ENCODE measurements around the gene BCL2.
"Not testable (repeated sequence)": the region's sequence is repeated elsewhere in the genome, so short reads cannot be mapped to it uniquely, and the experiment has no call there.

Gene BCL2

DNA sequence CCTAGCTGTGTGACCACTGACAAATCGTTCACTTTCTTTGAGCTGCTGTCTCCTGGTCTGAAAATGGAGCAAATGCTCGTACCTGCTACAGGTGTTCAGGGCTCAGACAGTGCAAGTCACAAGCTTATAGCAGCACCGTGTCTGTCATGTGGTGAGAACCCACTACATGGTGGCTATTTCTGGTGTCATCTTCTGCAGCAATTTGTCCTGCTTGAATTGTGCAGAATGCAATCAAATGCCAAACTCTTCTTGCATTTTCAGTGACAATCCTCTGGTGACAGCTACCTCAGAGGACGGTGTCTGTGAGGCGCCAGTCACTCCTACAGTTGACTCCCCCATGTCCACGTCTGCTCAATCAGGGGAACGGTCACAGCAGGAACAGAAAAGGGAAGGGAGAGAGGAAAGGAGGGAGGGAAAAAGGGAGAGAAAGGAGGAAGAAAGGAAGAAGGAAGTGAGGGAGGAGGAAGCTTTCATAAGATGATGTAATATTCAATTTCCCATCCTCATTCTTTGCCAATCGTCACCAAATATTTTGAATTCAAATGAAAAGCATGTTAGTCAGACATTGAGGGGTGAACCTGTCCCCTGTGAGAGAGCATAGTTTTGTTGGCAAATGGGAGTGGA lies 122.2 kb downstream of the BCL2 start:
- DNase-seq, result no peak

DNA sequence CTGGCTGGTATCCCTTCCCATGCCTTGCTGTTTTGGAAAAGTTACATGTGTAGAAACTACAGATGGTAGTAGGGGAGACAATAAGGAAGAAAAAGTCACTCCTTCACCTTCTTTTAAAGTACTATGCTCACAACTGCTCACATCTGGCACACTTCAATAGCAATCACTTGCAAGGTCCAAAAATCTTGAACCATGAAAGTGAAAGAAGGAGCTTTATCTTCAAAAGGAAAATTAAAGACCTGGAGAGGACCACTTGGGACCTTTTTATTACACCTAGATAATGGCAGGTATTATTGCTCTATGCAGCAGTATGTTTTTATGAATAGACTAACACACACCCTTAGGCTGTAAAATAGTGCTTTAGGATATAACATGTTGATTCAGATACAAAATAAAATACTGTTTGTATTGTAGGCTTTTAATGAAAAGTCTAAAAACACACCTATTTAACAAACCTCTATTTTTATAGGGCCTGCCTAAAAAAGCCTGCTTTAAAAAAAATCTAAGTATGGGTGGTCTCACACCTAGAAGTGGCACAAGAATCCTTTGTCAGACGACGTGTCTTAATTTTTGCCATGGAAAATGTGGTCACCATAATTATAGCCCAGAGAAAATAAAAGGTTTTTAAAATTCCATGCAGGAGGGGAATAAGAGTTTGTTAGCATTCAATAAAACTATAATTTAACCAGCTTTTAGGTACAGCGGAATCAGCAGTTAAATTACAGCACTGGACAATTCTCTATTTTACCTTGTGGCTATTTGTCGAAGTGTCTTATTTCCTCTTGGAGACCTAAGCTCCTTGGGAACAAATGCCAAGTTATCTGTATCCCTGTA lies 124.0 kb downstream of the BCL2 start:
- DNase-seq, result no peak

GRCh38 chr18:63192885-63193349 lies 126.7 kb downstream of the BCL2 start:
- no peak for DNase-seq

DNA sequence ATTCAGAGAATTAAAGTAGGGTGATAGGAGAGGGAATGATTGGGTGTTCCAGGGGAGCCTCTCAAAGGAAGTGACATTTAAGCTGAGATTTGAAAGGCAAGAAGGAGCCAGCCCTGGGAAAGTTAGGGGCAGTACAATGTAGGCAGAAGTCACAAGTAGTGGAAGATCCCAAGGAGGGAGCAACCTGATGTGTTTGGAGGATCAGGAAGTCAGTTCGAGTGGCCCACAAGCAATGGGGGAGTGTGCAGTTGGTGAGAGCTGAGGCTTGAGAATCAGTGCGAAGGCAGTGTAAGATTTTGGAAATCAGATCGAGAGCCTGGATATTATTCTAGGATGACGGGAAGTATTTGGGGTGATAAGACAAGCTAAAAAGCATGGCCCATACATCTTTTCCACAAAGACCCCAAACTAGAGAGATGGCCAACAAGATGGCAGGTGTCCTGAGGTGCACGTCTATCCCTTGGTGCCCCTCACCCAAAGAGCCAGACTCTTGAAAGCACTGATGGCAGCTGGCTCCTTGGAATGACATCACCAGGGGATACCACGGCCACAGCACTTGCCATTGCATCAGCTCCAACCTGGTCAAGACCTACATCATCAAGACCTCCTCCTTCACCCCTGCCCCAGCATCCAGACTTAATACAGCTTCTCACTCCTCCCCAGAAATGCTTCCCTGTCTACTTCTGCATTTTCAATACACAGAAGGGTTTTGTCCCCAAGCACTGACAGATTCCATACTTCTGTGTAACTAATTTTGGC lies 127.3 kb downstream of the BCL2 start:
- no peak for DNase-seq

DNA sequence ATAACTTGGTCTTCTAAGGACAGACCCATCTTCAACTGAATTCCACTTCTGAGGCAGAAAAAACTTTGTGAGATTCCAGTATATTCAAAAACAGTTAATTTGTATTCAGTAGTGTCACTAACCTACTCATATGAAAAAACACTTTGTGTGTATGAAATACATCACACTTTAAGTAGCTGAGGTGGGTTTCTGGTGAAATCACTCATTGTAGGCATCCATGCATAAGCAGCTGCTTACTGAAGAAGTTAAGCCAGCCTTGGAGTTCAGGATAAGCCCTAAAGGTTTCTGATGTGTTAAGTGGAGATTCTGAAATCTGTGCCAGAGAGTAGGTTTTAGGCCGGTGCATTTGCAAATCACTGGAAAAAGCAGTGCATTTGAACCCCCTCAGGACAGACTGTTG lies 128.2 kb downstream of the BCL2 start:
- DNase-seq, result no peak

DNA sequence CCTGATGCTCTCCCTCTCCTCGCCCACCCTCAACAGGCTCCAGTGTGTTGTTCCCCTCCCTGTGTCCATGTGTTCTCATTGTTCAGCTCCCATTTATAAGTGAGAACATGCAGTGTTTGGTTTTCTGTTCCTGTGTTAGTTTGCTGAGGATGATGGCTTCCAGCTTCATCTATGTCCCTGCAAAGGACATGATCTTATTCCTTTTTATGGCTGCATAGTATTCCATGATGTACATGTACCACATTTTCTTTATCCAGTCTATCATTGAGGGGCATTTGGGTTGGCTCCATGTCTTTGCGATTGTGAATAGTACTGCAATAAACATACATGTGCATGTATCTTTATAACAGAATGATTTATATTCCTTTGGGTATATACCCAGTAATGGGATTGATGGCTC lies 128.7 kb downstream of the BCL2 start:
- not testable (repeated sequence) for DNase-seq

DNA sequence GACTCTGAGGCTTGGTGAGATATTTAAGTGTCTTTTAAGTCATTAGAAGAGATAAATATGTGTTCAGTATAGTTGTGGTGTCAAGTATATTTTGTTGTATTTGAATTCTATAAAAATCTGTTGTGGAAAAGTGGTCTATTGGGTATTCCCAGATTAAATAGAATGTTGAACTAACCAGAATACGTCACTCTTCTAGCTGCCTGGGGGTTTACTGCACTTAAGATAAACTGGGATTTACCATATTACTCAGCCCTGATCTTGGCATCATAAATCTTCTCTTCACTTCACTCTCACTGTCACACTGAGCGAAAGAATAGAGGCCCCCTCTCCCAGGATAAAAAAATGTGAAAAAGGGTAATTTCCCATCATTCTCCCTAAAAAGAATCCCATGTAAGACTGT lies 129.8 kb downstream of the BCL2 start:
- DNase-seq, result no peak

DNA sequence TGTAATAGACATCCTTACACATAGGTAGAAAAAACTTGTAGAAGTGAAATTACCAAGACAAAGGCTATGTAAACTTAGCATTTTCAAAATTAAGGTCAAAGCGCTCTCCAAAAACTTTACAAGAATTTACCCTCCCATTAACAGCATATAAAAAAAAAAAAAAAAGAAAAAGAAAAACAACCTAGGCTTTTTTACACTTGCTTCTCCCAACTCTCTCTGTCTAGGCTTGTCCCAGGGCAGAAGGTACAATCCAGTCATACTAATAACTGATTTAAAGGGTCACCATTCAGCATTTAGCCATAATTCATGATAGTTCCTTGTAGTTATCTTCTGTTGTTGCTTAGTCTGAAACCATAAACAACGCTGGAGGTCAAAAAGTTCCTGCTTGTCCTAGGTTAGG lies 130.5 kb downstream of the BCL2 start:
- DNase-seq, result no peak

DNA sequence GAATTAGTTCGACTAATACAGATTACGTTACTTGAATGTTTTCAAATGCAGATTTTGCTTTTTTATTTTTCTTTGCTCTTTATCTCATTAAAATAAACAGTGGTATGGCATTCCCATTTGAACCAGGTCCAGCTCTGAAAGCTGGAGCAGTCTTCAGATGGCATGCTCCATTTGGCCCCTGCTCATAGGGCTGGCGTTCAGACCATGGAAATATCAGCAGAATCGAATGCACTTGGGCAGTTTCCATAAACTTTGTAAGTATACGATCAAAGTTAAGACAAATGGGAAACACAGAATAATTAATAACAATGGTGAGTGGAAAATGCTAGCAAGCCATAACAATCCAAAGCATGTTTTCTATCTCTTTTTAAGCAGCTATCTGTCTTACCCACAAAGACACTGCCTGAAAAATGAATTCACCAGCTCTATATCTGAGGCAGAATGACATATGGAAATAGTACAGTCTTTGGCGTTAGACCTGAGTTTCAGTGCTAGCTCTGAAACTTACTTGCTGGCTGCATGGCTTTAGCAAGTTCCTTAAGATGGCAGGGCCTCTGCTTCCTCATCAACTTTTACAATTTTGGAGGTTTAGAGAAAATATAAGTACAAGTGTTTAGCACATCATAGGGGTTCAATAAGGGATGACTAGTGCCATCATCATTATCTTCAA lies 131.6 kb downstream of the BCL2 start:
- DNase-seq, result no peak

GRCh38 chr18:63187223-63187574 lies 132.4 kb downstream of the BCL2 start:
- DNase-seq, result no peak

- DNase-seq, result no peak
Measured at GRCh38 chr18:63186520-63187222, 132.9 kb downstream of the BCL2 start.

DNA sequence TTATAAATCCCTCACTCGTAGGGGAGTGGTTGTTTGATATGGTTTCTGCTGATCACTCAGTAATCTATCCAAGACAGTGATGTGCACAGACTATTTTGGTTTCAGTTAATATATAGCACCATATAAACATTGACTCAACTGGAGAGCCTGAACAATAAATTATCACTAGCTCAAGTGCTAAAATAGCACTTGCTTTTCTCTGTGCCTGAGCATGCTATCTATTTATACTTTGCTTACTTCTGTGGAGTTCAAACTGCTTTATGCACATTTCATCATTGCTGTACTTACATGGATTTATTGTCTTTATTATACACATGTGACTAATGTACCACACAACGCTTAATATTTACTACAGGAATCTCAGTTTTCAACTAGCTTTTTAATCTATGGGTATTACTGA lies 133.6 kb downstream of the BCL2 start:
- no peak for DNase-seq

DNA sequence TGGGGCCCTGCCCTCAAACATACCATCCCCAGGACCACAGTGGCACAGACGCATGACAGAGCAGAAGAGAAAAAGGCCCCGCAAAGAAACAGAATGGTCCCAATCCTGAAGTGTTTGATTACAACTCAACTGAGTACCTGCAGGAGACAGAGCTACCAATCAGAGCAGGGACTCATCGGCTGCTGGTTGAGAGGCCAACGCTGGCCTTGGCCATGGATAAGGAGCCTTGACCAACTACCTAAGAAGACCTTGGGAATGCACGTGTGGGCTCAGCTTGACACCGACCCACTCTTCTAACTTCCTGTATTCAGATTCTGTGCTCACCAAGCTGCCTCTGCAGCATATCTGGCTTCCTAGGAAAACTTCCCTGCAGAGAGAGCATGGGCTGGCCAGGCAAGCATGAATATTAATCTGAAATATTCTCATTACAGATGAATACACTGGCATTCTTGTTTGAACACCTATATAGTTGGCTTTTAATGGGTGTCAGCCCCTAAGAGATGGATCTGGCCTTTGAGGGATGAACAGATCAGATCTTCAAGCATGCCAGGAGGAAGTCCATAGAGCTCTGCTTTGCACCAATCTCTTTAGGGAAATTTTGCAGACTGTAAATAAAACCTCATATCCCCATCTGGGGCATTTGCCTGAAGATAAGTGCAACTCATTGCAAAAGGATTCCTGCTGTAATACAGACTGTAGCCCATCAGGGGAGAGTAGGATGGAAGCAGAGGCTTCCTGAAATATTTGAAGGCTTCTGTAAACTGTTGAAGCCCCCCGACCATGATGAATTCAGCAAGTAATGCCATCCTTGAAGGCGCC lies 135.4 kb downstream of the BCL2 start:
- DNase-seq, result no peak

DNA sequence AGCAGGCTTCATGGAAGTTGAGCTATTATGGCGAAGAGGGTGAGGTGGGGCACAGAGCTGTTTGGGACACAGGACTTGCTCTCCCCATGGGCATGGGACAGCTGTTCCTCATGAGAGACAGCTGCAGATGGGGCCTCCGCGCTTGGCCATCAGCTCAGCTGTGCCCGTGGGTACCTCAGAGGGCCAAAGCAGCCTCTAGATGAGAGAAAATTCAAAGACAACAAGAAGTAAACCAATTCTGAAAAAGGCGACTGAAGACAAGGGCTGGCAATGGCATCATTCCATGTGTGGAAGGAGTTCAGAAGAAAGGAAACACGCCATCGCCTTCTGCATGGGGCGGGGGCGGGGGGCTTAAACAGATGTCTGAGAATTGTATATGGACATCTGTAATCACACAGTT lies 136.2 kb downstream of the BCL2 start:
- no peak for DNase-seq

DNA sequence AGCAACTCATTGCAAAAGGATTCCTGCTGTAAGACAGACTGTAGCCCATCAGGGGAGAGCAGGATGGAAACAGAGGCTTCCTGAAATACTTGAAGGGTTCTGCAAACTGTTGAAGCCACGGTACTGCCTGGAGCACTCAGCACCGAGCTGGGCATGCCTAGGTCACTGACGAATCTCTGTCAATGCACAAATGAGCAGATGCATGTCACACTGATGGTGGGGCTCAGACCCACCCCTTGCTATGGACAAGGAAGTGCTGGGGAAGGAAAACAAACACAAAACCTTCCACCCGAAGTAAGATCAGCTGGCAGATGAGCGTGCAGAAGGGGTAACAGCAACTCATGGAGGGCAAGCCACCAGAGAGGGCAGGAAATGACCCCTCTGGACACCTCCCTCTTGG lies 136.7 kb downstream of the BCL2 start:
- DNase-seq, result no peak

DNA sequence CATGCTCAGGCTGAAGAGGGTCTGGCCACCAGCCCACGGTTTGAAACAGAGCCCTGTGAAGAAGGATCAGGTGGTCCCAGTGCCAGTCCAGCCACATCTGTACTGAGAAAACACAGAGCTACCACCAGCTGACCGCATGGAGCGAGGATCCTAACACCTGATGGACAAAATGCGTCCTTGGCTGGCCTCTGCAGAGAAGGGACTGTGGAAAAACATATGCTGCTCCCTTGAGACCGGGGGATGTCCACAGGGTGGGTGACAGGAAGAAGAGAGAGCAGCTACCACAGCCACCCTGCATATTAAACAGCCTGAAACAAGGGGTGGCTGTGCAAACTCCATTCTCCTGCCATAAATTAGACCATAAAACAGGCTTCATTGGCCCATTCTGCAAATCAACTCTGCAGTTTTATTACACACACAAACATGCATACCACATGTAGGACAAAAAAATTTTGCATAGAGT lies 137.2 kb downstream of the BCL2 start:
- DNase-seq, result no peak

GRCh38 chr18:63181706-63182309 lies 137.8 kb downstream of the BCL2 start:
- DNase-seq, result no peak

DNA sequence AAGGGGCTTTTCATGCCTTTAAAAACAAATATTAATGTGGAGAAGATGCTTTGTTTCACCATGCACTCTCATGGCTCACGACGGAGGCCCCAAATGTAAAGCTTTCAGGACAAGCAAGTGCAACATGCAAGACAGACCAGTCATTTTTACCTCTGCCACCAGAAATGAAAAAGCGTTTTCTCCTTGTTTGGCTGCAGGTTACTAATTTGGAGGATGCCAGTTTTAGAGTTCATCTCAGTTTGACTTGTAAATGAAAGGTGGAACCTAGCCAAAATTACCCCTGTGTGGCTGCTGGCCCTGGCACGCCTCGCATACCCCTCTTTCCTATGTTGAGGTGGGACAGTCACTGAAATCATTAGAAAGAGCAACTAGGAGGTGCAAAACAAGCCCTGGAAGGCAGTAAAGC lies 138.6 kb downstream of the BCL2 start:
- no peak for DNase-seq

DNA sequence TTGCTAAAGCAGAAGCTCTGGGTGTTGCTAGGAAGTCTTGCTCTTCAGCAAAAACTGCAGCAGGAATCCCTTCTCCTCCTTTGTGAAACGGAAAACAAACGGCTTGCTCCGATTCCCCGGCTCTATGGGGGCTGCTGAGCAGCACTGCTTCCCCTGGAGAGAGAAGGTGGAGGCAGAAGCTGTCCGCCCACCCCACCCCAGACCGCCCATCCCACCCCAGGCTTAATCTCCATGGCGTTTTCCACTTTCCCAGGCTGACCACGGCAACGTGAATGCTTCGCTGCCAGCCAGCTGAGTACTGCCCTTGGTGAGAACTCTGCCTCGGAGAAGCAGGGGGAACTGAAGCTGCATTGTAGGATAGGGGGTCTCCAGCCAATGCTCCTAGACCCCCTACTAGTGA lies 139.2 kb downstream of the BCL2 start:
- DNase-seq, result no peak

DNA sequence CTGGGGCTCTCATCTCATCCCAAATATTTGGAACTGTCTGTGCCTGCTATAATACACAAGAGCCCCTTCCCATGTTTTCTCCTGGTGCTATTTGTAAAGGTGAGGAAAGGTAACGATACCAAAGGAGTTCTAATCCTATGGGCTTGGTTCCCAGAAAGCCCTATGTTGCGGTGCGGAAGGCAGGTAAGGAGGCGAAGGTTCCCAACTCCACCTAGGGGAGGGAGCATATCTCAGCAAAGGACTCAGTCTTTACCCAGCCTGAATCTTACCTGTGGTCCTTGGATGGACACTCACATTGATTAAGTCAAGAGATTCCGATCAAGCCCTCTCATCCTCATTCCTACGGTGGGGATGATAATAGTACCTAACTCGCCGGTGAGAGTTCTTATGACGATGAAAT lies 140.1 kb downstream of the BCL2 start:
- no peak for DNase-seq

DNA sequence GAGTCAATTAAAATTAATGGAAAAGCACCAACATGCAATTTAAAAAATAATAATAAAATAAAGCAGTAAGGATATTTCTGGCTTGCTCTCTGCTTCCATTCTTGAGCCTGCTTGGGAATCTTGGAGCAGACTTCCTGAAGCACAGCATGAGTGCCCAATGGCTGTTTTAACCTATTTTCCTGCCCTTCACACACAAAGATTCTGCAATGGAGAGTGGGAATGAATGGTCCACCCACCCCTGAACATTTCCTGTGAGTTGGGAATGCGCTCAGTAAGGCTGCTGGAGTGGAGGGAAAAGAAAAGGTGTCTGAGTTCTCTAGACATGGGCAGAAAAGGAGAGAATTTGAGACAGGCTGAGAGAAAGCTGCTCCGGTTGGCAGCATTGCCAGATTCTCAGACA lies 140.6 kb downstream of the BCL2 start:
- DNase-seq, result no peak

Measured in NCI-H2029 treated with DMSO at 0.1 percent for 48 hours (cell line).